CD4-positive, alpha-beta T cell treated with Interleukin-21 for 1 hour (primary cell): ENCODE results near the gene FFAR2.
"Not testable (repeated sequence)": the region's sequence is repeated elsewhere in the genome, so short reads cannot be mapped to it uniquely, and the experiment has no call there.

Experiments
- DNase-seq: peaks from one replicate; pipeline ENCODE4 v3.0.0-alpha.2; 2020

FFAR2 gene

DNA sequence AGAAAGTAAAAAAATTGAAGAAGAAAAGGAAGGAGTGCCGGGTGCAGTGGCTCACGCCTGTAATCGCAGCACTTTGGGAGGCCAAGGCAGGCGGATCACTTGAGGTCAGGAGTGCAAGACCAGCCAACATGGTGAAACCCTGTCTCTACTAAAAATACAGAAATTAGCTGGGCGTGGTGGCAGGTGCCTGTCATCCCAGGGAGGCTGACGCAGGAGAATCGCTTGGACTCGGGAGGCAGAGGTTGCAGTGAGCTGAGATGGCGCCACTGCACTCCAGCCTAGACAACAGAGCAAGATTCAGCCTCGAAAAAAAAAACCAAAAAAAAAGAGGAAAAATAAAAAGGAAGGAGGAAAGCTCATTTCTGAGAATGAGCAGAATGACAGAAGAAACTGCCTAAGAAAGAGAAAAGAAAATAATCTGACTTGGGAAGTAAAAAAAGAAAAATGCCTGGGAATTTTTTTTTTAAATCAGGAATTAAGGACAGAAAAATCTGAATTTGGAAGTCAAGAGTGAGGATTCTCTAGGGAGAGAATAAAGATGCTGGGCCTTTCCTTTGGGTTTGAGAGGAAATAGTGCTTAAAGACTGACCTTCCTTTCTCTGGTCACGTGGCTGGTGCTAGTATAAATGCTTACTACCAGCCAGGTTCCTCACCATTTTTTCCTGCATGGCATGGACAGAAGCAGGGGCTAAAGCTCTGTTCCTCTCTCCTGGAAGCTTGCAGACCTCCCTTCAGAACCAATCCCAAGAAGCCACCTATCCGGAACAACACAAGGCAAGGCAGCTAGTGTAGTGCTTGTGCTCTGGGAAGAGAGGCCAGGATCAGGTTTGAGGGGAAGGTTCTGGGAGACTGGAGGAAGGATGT is at the start of gene FFAR2:
Gene FFAR2 (plus strand): TSS at position 652 of the 864 bp plus-strand sequence. CDS start 1,458 bp downstream, outside the sequence.
- DNase-seq, result no peak

DNA sequence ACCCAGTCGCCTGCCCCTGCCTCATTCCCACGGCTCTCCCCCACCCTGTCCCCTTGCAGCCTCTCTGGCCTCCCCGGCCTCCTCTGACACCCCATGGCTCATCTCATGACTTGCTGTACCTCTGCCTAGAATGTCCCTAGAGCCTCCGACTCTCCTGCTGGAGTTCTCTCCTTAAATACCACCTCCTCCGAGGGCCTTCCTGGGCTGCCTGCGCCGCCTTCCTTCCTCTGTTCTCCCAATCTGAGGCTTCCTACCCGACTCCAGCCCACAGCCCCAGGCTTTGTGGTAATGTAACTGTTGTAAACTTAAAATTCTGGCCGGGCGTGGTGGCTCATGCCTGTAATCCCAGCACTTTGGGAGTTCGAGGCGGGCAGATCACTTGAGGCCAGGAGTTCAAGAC is 49.5 kb upstream of the FFAR2 start:
- no peak for DNase-seq

DNA sequence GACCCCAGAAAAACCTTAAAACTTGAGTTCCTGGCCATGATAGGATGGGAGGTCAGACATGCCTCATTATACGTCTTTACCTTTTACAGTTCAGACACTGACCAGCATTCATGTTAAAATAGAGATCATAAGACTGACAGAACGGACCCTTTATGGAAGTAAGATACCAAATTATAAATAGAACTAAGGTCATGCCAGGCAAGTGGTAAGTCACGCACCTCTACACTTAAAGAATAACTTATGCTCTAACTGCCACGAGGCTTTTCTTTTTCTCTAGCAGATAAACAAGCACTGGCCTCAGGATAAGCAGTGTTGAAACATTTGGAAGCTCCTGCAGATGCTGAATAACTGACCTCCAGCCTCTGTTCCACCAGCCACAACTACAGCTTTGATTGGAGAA is 48.8 kb upstream of the FFAR2 start:
- DNase-seq, result no peak

DNA sequence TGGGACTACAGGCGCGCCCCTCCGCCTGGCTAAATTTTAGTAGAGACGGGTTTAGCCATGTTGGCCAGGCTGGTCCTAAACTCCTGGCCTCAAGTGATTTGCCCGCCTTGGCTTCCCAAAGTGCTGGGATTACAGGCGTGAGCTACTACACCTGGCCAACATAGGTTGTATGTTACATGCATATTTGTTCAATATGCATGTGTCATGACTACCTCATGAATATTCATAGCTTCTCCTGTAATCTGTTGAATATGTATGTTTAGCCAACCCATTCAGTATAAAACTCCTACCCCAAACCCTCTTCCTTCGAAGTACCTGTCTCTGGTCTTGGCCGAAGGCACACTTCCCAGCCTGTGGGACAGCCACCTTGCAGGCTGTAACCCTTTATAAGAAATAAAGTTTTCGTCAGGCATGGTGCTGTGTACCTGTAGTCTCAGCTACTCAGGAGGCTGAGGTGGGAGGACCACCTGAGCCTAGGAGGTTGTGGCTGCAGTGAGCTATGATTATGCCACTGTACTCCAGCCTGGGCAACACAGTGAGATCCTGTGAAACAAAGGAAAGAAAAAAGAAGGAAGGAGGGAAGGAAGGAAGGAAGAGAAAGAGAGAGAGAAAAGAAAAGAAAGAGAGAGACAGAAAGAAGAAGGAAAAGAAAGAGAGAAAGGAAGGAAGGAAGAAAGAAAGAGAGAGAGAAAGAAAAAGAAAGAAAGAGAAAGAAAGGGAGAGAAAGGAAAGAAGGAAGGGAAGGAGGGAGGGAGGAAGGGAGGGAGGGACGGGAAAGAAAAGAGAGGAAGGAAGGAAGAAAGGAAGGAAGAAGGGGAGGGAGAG is 47.9 kb upstream of the FFAR2 start:
- no peak for DNase-seq

DNA sequence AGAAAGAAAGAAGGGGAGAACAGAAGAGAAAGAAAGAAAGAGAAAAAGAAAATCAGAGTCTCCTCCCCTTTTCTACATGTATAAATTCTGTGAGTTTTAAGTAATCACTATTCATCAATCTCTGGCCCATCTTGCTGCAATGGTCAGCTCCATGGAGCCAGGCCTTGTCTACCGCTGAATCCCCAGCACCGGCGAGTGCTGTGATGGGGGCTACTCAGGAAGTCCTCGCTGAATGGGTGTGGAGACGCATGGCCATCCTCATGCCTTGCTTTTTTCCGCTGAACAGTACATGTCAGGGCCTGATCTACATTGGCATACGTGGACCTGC is 47.3 kb upstream of the FFAR2 start:
- no peak for DNase-seq

DNA sequence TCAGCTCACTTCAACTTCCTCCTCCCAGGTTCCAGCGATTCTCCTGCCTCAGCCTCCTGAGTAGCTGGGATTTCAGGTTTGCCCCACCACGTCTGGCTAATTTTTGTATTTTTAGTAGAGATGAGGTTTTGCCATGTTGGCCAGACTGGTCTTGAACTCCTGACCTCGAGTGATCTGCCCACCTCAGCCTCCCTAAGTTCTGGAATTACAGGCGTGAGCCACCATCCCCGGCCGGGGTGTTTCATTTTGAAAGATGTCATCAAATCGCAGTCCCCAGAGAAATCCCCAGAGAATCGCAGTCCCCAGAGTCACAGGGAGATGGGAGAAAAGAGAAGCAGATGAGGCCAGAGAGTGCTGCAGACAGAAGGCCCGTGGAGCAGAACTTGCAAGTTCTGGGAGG is 46.6 kb upstream of the FFAR2 start:
- DNase-seq, result not testable (repeated sequence)

DNA sequence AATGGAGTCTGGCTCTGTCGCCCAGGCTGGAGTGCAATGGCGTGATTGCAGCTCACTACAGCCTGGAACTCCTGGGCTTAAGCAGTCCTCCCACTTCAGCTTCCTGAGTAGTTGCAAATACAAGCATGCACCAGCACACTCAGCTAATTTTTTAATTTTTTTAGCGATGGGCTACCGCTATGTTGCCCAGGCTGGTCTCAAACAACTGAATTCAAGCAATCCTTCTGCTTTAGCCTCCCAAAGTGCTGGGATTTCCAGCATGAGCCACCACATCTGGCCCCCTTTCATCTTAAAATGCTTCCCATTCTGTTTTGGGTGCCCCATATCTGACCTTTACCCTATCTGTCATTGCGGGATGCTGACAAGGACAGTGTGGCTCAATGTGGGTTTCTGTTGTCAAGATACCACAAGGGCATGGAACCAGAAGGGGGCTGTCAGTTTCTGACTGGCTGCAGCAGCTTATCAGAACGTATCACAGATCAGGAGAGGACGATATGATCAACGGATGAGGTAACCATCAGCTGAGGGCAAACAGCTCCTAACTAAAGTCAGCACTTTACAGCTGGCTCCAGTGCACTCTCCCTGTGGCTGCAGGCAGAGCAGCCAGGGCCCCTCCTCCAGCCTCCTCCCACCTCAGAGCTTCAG is 44.8 kb upstream of the FFAR2 start:
- DNase-seq, result no peak

DNA sequence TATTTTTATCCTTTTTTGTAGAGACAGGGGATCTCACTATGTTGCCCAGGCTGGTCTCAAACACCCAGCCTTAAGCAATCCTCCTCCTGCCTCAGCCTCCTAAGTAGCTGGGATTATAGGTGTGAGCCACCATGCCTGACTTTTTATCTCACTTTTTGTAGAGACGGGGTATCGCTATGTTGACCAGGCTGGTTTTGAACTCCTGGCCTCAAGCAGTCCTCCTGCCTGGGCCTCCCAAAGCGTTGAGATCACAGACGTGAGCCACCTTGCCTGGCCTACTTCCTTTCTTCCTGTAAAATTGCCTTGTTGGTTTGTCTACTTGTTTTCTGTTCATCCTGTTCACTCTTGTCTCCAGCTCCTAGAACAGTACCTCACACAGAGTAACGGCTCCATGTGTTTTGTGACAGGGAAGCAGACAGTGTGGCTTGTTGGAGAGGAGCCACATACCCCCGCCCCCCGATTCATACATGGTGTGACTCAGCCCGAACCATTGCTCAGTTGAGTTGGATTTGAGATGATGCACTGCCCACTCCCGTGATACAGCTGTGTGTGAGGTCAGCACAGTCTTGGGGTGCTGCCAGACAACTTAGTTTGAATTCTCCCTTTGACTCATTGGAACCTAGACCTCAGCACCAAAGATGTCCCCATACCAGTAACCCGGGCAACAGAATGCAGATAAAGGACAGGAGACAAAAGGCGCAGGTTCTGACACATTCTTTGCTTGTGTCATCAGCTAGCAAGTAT is 43.0 kb upstream of the FFAR2 start:
- DNase-seq, result no peak

DNA sequence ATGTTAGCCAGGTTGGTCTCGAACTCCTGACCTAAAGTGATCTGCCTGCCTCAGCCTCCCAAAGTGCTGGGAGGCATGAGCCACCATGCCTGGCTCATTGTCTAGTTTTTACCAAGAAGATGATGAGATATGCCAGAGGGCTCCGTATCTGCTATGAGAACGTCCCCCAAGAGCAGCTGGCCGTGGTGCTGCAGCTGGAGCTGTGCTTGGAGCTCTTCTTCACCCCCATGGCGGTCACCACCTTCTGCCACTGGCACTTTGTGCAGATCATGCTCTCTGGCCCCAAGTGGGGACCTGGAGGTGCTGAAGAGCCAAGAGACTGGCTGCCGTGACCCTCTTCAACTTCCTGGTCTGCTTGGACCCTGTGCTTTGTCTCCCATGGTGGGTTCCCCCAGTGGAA is 40.4 kb upstream of the FFAR2 start:
- no peak for DNase-seq

DNA sequence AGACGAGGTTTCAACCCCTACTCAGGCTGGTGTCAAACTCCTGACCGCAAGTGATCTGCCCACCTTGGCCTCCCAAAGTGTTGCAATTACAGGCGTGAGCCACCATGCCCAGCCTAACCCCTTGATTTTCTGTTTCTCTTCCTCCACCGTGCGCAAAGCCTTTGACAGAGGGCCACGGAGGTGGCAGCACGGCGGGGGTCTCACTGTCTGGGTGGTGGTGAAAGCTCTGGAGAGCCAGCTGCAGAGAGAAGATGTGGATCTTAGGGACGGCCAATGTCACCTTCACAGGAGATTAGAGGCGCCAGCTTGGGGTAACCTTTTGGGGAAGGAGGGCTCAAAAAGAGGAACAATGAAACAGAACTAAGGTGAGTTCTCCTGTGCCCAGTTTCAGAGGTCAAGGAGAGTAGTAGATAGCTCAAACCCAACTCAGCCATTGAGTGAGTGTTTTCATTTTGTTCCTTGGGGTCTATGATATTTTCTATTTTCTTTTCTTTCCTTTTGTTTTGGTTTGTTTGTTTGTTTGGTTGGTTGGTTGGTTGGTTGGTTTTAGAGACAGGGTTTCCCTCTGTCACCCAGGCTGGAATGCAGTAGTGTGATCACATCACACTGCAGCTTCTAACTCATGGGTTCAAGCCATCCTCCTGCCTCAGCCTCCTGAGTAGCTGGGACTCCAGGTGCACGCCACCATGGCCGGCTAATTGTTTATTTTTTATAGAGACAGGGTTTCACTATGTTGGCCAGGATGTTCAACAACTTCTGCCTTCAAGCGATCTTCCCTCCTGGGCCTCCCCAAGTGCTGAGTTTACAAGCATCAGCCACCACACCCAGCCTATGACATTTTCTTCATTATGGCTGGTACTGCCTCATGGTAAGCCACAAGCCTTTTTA is 39.5 kb upstream of the FFAR2 start:
- DNase-seq, result no peak

DNA sequence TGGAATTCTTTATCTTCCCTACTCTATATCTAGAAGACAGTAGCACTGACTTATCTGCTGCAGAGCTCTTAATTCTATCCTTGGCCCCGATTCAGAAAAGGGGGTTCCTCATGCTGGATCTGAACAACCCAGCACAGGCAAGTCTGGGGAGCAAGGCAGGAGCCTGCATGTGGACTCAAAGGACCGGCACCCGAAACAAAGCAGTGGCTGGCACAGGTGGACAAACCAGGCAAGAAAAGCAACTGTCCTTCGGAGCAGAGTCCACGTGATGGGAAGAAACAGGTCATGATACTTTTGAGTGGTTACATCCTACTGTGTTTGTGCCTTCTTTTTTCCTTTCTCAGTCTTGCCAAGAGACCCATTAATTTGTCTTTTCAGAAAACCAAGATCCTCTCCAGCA is 38.9 kb upstream of the FFAR2 start:
- no peak for DNase-seq

DNA sequence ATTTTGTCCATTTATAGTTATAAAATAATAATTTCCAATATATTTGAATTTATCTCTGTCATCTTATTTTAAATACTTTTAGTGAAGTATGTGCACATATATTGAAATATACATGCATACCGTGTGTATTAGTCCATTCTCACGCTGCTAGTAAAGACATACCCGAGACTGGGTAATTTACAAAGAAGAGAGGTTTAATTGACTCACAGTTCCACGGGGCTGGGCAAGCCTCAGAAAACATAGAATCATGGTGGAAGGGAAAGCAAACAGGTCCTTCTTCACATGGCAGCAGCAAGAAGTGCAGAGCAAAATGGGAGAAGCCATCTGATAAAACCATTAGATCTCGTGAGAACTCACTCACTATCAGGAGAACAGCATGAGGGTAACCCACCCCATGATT is 37.6 kb upstream of the FFAR2 start:
- no peak for DNase-seq

DNA sequence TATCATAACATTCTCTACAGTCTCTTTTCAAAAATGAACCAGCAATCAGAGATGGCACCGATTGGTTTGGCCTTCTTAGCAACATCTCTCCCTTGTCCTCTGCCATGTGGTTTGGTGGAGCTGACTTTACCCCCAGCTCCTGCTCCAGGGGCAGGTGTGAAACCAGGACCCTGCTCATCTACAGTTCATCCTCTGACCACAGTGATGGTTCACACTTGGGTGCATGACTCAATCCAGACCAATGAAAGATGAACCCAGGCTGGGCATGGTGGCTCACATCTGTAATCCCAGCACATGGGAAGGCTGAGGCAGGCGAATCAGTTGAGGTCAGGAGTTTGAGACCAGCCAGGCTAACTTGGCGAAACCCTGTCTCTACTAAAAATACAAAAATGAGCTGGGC is 33.6 kb upstream of the FFAR2 start:
- DNase-seq, result no peak

DNA sequence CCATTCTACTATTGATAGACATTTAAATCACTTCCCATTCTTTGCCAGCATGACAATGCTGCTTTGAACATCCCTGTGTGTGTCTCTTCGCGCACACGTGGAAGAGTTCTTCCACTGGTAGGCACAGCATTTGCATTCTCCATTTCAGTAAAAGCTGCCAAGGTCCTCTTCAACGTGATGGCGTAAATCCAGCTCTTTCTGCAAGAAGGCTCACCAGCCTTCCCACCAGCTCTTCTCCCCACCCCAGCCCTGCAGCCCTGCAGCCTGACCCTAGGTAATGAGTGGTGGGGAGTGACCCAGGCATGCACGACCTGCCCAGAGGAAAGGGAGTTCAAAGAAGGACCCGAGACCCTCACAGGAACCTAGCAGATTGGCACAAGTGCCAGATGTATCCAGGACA is 31.7 kb upstream of the FFAR2 start:
- no peak for DNase-seq

DNA sequence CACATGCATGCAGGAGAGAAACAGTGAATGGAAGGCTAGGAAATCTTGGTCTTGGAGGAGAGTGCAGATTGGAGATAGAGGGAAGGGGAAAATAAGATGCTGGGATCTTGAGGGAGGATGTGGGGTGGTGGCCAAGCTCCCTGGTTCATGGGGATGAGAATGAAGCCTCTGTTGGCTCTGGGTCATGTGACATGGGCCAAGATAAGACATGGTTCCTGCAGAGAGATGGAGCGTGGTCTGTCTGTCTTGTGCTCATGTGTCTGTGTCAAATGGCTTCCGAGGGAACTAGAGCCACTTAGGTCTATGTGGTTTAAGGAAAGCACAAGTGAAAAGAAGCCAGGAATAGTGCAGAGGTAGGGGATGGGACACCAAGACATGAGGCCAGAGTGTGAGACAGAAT is 30.8 kb upstream of the FFAR2 start:
- no peak for DNase-seq

DNA sequence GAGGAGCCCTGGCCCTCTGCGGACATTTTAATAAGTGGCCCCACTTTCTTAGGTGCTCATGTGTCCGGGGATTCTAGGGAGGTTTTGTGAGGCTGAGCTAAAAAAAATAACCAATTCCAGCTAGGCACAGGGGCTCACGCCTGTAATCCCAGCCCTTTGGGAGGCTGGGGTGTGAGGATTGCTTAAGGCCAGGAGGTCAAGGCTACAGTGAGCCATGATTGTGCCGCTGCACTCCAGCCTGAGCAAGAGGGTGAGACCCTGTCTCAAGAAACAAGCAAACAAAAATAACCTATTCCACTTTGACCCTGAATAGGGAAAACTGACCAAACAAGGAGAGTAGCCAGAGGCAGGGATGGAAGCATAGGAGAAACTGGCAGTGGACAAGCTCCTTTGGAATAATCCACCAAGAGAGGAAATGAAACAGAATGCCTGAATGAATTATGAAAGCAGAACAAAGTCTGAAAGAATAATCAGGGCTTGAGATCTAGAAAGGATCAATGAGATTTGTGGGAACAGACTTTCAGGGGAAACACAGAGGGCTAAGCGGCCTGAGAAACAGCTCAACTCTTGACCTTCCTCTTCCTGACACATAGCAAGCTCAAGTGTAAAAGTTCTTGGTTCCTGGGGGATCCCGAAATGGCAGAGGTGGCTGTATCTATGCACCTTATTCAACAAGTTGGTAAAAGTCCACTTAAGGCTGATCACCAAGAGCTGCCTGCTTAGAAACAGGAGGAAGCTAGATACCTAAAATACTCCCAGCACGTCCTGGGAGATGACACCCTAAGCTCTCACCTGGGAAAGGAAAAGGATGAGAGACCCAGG is 30.1 kb upstream of the FFAR2 start:
- no peak for DNase-seq

DNA sequence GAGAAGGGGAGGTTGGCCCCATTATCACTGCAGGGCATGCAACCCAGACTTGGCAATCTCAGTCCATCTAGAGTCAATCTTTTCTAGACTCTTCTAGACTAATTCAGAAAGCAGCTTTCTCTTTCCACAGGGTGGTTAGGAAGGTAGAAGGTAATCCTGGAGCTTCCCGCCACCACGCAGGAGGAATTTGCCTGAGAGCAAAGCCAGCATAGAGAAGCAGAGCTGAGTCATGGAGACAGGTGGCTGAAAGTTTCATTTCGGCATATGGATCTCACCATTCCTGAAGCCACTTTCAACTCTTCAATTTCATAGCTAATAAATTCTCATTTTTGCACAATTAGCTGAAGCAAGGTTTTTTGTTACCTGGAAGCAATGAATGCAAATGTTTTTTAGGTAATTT is 29.0 kb upstream of the FFAR2 start:
- no peak for DNase-seq

DNA sequence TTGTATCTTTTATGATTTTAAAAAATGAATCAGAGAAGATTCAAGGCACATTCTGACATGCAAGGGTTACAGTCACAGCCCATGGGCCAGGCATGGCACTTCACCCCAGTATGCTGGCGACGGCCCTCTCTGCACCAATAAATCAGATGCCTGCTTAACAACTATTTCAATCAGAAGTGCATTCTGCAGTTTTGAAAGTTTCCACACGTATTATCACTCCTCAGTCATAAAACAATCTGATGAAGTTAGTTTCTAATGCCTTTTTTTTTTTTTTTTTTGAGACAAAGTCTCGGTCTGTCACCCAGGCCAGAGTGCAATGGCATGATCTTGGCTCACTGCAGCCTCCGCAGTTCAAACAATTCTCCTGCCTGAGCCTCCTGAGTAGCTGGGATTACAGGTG is 28.3 kb upstream of the FFAR2 start:
- DNase-seq, result no peak

DNA sequence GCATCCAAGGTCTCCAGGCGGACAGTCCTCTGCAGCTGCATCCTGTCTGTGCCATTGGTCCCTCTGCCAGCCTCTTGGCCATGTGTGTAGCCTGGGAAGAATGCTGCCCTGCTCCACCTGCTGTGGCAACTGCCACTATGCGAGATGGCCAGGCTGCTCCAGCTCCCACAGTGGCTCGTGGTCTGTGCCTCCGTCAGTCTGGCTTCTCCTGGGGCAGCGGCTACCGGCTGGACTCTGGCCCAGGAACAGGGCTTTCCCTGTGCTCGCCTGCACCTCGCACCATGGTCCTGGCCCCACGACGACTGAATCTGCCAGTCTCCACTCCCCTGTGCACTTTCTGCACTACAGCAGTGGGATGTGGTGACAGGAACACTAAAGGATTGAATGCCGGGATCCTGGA is 26.7 kb upstream of the FFAR2 start:
- no peak for DNase-seq

DNA sequence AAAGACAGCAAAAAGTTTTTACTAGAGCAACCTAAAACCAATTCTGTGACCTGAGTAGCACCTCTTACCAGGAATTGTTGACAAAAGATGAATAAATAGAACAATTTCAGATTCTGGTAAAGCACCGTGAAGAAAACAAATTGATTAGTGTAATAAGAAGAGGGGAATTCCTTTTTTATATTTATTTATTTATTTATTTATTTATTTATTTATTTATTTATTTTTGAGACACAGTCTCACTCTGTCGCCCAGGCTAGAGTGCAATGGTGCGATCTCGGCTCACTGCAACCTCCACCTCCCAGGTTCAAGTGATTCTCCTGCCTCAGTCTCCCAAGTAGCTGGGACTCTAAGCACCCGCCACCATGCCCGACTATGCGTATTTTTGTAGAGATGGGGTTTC is 24.7 kb upstream of the FFAR2 start:
- DNase-seq, result not testable (repeated sequence)

DNA sequence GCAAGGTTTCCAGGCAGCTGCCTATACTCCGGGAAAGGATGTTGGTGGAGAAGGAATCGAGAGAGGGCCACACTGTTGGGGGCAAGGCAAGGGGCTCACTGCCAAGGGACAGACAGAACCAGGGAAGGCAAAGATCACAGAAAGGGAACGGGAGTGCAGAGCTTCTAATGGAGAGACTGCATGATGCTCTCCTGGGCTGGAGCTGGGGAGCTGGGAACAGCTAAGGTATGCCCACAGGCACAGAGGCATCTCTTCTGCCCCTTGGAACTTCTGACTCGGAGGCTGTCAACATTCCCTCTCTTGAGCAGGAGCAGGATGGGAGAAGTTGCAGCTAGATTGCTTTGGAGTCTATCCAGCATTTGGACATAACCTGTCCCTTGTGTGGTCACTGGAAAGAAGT is 22.4 kb upstream of the FFAR2 start:
- no peak for DNase-seq
